ENCODE results near the gene IL15. TPM values are rescaled to one million over a fixed set of nuclear protein-coding genes. Genes with fewer than 3 reads are reported as not detected.
"Not testable (repeated sequence)": the region's sequence is repeated elsewhere in the genome, so short reads cannot be mapped to it uniquely, and the experiment has no call there.

Gene IL15
- total RNA-seq, 1 donor from 2014 or later = 6.6 TPM

DNA sequence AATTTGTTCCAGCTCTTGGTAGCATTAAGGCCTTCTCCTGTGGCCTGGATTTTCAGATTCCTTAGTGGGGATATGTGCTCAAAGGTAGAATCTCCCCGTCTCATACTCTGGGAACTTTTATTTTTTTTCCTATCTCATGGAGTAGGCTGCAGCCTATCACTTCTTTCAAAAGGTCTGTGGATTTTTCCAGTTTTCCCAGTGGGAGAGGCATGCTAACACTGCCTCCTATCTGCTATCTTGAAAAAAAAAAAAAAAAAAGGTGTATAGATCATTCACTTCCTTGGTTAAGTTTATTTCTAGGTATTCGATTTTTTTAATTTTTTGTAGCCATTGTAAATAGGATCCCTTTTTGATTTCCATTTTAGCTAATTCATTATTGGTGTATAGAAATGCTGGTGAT lies 67.1 kb downstream of the IL15 start:
- no peak for DNase-seq (ENCODE audit: low spot score)

DNA sequence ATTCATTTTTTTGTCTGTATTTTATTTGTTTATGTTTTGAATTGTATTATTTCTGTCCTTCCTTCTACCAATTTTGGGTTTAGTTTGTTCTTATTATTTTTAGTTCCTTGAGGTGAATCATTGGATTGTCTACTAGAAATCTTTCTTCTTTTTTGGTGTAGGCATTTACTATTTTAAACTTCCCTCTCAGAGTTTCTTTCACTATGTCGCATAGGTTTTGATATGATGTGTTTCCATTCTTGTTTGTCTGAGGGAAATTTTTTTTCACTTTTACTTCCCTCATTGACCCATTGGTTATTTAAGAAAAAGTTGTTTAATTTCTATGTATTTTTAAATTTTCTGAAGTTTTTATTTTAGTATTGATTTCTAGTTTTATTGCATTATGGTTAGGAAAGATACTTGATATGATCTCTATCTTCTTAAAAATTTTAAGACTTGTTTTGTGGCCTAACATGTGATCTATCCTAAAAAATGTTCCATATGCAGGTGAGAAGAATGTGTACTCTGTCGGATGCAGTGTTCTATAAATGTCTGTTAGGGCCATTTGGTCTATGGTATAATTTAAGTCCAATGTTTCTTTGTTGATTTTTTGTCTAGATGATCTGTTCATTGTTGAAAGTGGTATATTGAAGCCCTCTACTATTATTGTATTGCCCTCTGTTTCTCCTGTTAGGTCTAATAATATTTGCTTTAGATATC lies 68.8 kb downstream of the IL15 start:
- no peak for DNase-seq (ENCODE audit: low spot score)

DNA sequence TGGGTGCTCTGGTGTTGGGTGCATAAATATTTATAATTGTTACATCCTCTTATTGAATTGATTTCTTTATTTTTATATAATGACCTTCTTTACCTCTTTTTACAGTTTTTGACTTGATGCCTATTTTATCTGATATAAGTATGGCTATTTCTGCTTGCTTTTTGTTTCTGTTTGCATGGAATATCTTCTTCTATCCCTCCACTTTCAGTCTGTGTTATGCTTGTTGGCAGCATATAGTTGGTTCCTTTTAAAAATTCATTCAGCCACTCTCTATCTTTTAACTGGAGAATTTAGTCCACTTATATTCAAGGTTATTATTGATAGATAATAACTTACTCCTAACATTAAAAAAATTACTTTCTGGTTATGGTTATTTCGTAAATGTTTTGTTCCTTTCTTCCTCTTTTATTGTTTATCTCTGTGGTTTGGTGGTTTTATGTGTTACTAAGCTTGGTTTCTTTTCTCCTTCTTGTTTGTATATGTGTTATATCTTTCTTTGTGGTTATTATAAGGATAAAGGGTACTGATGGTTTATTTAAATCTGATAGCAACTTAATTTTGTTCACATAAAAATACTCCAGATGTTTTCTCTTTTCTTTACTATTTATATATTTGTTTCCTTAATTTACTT lies 69.5 kb downstream of the IL15 start:
- no peak for DNase-seq (ENCODE audit: low spot score)

GRCh38 chr4:141706445-141706844 lies 70.1 kb downstream of the IL15 start:
- DNase-seq (ENCODE audit: low spot score) = no peak

DNA sequence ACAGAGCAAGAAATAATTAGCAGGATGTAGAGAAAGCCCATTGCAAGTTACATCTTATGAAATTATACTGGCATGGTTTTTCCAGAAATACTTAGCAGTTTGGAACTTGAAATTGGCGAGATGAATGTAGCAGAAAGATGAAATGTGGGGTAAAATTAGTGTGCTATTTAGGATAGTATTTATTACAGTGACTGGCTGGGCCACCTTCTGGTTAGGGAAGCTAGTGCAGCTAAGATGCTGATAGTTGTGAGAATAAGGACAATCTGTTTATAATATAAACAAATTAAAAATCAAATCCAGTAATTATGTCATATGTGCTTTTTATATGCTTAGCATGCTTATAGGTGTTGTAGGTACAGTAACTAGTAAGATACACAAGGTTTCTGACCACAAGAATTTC lies 74.8 kb downstream of the IL15 start:
- no peak for DNase-seq (ENCODE audit: low spot score)

DNA sequence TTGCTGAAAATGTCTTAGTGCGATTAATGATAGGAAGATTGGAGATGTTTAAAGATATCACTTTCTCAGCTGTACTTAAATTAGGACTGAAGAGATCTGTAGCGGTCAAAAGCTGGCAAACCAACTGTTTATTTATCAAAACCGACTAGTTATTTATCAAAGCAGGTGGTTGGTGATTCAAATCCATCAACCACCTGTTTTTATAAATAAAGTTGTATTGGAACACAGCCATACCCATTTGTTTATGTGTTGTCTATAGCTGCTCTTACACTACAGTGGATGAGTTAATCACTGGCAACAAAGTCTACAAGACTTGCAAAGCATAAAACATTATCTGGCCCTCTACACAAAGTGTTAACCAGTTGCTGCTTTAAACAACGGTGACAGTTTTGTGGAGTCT lies 76.8 kb downstream of the IL15 start:
- DNase-seq (ENCODE audit: low spot score) = no peak

DNA sequence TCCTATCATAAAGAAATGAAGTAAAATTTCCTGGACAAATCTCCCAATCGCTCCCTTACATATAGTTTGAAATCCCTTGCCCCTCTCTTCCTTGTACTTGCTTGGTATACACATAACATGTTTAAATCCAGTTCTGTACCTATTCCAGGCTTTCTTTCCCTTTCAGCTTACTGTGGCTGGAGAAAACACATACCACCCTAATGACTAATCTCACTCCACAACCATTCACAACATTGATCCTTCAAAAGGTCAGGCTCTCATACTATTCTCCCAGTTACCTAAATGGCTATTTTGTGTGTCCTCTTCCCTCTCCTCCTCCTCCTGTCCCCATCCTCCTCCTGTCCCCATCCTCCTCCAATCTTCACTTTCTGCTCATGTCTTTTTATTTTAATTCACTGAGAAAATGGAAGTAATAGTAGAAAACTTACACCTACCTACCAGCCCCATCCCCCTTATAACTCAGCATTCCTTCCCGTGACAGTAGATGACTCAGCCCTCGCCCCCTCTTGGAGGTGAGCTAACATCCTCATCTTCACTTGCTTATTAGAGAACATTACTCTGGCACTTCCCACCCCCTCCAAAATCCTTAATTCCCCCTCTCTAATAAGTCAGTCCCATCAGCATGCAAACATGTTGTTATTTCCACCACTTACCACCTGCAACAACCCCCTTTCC lies 77.5 kb downstream of the IL15 start:
- no peak for DNase-seq (ENCODE audit: low spot score)

GRCh38 chr4:141719585-141719984 lies 83.2 kb downstream of the IL15 start:
- DNase-seq (ENCODE audit: low spot score) = no peak

DNA sequence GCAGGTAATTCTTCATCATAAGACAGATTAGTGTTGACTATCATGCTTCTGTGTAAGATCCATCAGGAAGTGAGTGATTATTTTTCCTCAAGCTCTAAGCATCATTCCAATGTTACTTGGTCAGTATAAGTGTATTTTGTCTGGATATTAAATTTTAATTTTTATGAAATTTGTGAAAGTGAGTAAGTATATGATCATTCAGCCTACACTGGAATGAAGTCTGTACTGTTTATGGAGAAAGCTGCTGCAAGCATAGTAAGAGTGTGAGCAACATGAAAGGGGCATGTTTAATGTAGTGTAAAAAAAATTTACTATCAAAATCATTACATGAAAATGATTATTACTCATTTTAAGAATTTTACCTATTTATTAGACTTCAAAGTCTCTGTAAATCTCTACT lies 84.8 kb downstream of the IL15 start:
- DNase-seq (ENCODE audit: low spot score) = no peak

DNA sequence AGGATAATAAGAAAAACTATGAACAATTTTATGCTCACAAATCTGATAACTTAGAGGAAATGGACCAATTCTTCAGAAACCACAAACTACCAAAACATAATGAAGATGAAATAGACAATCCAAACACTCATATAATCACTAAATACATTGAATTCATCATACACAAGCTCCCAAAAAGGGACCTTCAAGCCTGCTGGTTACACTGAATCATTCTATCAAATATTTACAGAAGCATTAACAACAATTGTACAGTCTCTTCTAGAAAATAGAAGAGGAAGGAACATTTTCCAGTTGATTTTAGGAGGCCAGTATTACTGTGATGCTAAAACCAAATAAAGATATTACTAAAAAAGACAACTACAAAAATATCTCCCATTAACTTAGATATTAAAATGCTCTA lies 88.3 kb downstream of the IL15 start:
- DNase-seq (ENCODE audit: low spot score) = no peak

GRCh38 chr4:141727420-141727819 lies 91.0 kb downstream of the IL15 start:
- DNase-seq (ENCODE audit: low spot score) = no peak

DNA sequence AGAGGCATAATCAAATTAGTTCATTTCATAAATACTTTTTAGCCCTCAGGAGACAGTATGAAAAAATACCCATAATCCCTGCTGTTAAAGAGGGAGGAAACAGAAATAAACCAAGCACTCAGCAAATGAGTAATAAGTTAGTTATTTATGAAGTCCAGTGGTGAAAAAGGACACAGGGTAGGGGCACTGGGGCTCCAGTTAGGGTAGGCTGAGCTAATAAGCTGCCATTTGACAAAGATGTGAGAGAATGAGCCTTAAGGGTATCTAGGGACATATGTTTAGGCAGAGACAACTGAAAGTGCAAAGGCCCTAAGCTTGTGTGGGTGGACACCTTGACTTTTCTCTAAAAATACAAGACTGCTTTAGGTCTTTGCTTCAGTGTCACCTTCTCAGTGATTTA lies 94.4 kb downstream of the IL15 start:
- no peak for DNase-seq (ENCODE audit: low spot score)

DNA sequence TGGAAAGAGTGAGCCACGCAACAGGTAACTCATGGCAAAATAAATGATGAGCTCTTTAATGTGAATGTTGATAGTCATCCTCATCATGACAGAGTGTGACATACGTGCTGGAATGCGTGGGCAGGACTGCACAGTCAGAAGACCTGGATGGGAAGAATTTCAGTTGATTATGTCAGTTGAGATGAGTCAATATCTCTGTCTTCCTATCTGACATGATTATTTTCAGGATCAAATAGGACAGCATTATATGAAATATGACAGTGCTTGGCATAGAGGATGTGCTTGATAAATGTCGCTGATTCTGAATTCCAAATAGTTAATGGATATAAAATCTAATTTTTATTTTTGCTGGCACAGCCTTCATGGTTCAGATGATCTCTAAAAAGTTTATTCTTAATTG lies 95.1 kb downstream of the IL15 start:
- no peak for DNase-seq (ENCODE audit: low spot score)

DNA sequence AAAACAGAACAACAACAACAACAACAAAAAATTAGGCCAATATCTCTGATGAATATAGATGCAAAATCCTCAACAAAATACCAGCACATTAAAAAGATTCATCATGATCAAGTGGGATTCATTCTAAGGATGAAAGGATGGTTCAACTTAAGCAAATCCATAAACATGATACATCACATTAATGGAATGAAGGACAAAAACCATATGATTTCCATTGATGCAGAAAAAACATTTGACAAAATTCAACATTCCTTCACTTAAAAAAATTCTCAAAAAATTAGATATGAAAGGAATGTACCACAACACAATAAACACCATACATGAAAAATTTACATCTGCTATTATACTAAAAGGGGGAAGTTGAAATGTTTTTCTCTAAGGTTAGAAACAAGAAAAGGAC lies 103.3 kb downstream of the IL15 start:
- no peak for DNase-seq (ENCODE audit: low spot score)

GRCh38 chr4:141746026-141746425 lies 109.6 kb downstream of the IL15 start:
- DNase-seq (ENCODE audit: low spot score) = no peak

GRCh38 chr4:141751806-141752205 lies 115.4 kb downstream of the IL15 start:
- not testable (repeated sequence) for DNase-seq (ENCODE audit: low spot score)

- no peak for DNase-seq (ENCODE audit: low spot score)
These were observed 120.9 kb downstream of the IL15 start for GRCh38 chr4:141757287-141757686.

DNA sequence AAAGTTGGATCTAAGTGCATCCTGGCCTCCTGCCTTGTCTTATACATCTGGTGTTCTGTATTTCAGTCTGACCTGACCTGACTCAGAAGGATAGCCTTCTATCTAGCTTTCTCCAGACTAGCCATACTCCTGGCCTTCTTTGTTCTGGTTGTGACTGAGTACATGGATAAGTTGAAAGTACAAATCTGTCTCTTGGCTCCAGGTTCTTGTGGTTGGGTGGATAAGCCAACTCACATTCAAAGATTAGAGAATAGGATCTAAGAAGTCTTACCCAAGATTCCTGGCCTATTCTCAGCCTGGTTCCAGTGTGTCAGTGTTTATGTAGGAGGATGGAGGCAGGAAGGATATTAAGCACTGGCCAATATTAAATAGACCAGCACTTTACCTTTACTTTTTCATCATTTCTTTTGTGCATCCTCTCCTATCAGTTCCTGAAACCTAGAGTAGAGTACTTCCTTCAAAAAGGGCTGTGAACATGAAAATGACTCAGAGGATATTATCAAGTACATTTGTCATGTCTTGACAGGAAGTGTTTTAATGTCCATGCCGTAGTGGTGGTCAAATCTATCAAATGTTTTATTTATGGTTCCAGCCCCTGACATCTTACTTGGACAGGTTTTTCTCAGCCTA lies 123.5 kb downstream of the IL15 start:
- no peak for DNase-seq (ENCODE audit: low spot score)

GRCh38 chr4:141761926-141762325 lies 125.5 kb downstream of the IL15 start:
- DNase-seq (ENCODE audit: low spot score) = no peak

GRCh38 chr4:141763374-141763773 lies 127.0 kb downstream of the IL15 start:
- no peak for DNase-seq (ENCODE audit: low spot score)

DNA sequence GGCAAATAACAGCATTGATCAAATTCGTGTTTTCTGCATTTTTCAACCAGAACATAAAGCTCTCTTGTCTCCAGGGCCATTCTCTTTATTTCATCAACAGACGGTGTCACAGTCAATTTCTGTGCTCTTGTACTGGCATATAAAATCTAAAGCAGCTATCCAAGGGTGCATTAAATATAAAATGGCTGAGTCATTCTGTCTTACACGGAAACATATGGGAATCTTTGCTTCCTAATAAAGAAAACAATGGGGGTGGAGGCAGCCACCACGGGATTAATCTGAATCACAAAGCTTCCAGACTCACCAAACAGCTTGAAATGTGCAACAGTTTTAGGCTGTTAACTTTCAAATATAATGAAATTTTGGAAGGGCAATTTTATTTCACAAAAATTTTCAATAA lies 132.6 kb downstream of the IL15 start:
- no peak for DNase-seq (ENCODE audit: low spot score)

DNA sequence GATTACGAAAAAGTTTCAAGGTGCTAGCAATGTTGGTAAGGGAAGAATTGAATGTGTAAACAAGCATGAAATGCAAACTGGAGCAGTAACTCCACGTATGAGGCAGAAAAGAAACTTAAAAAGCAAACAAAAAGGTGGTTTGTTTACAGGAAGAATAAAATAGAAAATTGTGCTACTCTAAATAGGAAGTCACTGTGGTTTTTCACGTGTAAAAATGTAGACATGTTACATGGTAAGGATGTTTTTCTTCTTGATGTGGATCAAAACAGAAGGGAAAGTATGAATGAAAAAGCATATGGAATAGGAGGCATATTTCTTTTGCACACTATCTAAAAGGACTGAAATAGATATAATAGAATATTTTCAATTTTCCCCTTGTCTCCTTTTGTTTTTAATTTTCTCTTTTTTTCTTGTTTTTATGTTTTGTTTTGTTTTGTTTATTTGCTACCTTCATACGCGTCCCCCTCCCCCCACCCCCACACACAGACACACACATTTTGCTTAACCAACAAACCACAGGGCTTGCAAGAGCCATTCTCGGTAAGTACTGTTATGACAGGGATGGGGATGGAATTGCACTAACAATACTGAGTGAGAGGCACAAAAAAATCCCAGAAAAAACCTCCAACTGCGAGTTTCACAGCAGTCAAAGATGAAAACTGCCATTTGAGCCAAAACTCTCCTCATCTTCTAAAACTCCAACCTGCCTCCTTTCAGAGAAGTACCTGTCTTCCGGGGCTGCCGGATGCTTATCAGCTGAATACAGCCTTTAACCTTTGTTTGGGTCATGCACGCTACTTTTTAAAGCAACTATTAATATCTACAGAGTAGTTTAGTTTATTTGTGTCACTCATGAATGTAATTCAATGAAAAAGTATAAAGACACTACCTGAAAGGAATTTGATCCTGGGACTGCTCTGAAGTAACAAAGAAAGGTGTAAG lies 135.8 kb downstream of the IL15 start:
- no peak for DNase-seq (ENCODE audit: low spot score)

Measured in mucosa of gallbladder (tissue), 1 donor.